Activated T-helper 2 cell treated with anti-CD3 and anti-CD28 coated beads, Interferon-gamma antibody, Interleukin-2, Interleukin-4, amounts not matched to agents 10 μg/mL and 5 μg/mL and 100 μg/mL, durations not matched to agents 14 hours and 24 hours and 36 hours (primary cell): ENCODE measurements around the gene PEX10. TPM values are rescaled to one million over a fixed set of nuclear protein-coding genes. Genes with fewer than 3 reads are reported as not detected.
"Not testable (repeated sequence)": the region's sequence is repeated elsewhere in the genome, so short reads cannot be mapped to it uniquely, and the experiment has no call there.

Source experiments
- DNase-seq: peaks from one replicate; pipeline ENCODE4 v3.0.0; 2021; ENCODE audit warnings: low spot score
- H3K27ac Mint-ChIP-seq: one replicate; pipeline ENCODE4 v1.8.0; 2021; ENCODE audit warnings: mixed read lengths
- H3K27me3 Mint-ChIP-seq: one replicate; pipeline ENCODE4 v1.8.0; 2021; ENCODE audit warnings: low read depth, mixed read lengths
- H3K36me3 Mint-ChIP-seq: one replicate; pipeline ENCODE4 v1.8.0; 2021; ENCODE audit warnings: low read depth, mixed read lengths
- H3K4me1 Mint-ChIP-seq: one replicate; pipeline ENCODE4 v1.8.0; 2021; ENCODE audit warnings: low read depth, mixed read lengths
- H3K4me3 Mint-ChIP-seq: one replicate; pipeline ENCODE4 v1.8.0; 2021; ENCODE audit warnings: low read depth, mild to moderate bottlenecking, moderate library complexity, mixed read lengths
- H3K9me3 Mint-ChIP-seq: one replicate; pipeline ENCODE4 v1.8.0; 2021; ENCODE audit warnings: mixed read lengths
- intact Hi-C: fragments of 100-400 bp; cut with micrococcal nuclease; formaldehyde crosslinking; loops from one replicate; pipeline ENCODE4 v1.15.1; 2023
- total RNA-seq: library from RNA; stranded (reverse); gene quantifications from 2 replicates; pipeline ENCODE4 v1.2.3, GENCODE V29; 2022

The PEX10 gene
- 17.6 and 18.2 TPM in 2 replicates for total RNA-seq

DNA sequence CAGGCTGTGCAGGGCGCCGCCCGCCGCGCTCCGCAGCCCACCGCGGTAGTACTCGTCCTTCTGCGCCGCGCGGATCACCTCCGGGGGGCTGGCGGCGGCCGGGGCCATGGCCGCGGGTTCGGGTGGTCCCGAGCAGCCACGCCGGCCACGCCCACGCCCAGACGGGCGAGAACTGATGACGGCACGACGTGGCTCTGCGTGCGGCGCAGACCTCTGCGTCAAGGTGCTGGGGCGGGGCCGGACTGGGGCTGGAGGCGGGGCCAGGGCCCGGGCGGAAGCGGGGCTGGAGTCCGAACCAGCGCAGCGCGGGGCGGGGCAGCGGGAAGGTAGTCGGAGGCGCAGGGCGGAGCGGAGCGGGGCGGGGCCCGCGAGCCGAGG is at the start of gene PEX10:
PEX10 (minus strand) TSS at position 170 of the 378 bp plus-strand sequence; CDS start at position 108, 62 bp downstream.
- DNase-seq = peak; percentile 99
- H3K4me3 Mint-ChIP-seq = peak within 1 kb of the TSS; percentile 90
- H3K4me1 Mint-ChIP-seq = peaks cover 27% of the 10 kb centered on the region
- H3K36me3 Mint-ChIP-seq = peaks cover 13% of the 10 kb centered on the region
- intact Hi-C loops = loop anchor here (1.0 to 10.0 kb wide), 5 partner anchors 21 to 232 kb away; partner anchors contain the start of genes MORN1, PANK4, PRXL2B and RER1
- H3K27me3 Mint-ChIP-seq = no peaks in the 10 kb centered on the region
- H3K27ac Mint-ChIP-seq = peak within 1 kb of the TSS; percentile 88
- no peaks in the 10 kb centered on the region for H3K9me3 Mint-ChIP-seq

GRCh38 chr1:2460996-2461751 is 48.8 kb upstream of the PEX10 start:
- Mint-ChIP-seq H3K4me1 (no peaks in the 10 kb centered on the region), H3K27ac (no peak overlapping the region), H3K4me3 (no peak overlapping the region), H3K27me3 (no peaks in the 10 kb centered on the region), H3K36me3 (no peaks in the 10 kb centered on the region), H3K9me3 (no peaks in the 10 kb centered on the region)
- DNase-seq = no peak
- intact Hi-C loops = no loop called here

DNA sequence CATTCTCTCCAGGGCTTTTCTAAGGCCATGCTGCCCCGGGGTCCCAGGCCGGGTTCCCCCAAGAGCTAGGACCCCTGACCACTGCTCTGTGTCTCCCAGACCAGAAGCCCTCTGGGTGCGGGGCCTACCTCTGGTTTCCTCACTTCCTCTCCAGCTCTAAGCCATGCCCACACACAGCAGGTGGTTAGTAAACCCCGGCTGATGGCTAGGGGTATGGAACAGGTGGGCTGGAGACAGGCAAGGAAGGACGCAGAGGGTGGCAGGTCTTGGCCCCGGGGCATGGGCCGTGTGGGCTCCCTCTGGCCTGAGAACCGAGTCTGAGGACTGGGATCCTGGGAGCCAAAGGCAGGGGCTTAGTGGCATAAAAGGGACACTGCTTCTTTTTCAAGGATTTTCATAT is 47.8 kb upstream of the PEX10 start:
- Mint-ChIP-seq H3K4me3 (no peak overlapping the region), H3K36me3 (no peaks in the 10 kb centered on the region), H3K27me3 (no peaks in the 10 kb centered on the region), H3K4me1 (no peaks in the 10 kb centered on the region), H3K27ac (no peak overlapping the region), H3K9me3 (no peaks in the 10 kb centered on the region)
- DNase-seq = no peak
- intact Hi-C loops = no loop called here

GRCh38 chr1:2459757-2460156 is 47.4 kb upstream of the PEX10 start:
- Mint-ChIP-seq H3K27ac (no peak overlapping the region), H3K4me1 (no peaks in the 10 kb centered on the region), H3K36me3 (no peaks in the 10 kb centered on the region), H3K4me3 (no peak overlapping the region), H3K27me3 (no peaks in the 10 kb centered on the region), H3K9me3 (no peaks in the 10 kb centered on the region)
- no peak for DNase-seq
- intact Hi-C loops = no loop called here

- DNase-seq, H3K36me3 Mint-ChIP-seq, H3K27ac Mint-ChIP-seq, H3K9me3 Mint-ChIP-seq, intact Hi-C loops, H3K4me3 Mint-ChIP-seq, H3K27me3 Mint-ChIP-seq, H3K4me1 Mint-ChIP-seq: not testable (repeated sequence)
Measured at GRCh38 chr1:2459102-2459753, 46.9 kb upstream of the PEX10 start.

DNA sequence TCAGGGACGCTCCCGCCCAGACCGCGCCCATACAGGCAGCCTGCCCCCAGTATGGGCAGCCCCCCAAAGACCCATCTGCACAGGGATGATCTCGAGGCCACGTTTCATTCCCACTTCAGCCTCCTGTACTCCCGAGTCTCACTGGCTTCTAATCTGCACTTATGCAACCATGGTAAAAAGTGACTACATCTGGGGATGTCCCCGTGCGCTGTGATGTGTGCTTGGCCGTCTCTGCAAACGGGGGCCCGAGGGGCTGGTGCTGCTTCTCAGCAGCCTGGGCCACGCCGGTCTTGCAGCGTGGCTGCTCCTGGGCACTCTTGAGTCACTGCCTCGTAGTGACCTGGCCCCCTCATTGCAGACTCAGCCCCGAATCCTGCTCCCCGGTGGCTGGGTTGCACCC is 46.3 kb upstream of the PEX10 start:
- no peak for DNase-seq
- no peak overlapping the region for H3K27ac Mint-ChIP-seq
- no peaks in the 10 kb centered on the region for H3K9me3 Mint-ChIP-seq
- no peak overlapping the region for H3K4me3 Mint-ChIP-seq
- H3K27me3 Mint-ChIP-seq = no peaks in the 10 kb centered on the region
- no peaks in the 10 kb centered on the region for H3K4me1 Mint-ChIP-seq
- intact Hi-C loops = no loop called here
- H3K36me3 Mint-ChIP-seq = no peaks in the 10 kb centered on the region

- H3K4me3 Mint-ChIP-seq = no peak overlapping the region
- no peak for DNase-seq
- H3K27ac Mint-ChIP-seq = no peak overlapping the region
Measured at GRCh38 chr1:2457444-2457843, 45.1 kb upstream of the PEX10 start.

DNA sequence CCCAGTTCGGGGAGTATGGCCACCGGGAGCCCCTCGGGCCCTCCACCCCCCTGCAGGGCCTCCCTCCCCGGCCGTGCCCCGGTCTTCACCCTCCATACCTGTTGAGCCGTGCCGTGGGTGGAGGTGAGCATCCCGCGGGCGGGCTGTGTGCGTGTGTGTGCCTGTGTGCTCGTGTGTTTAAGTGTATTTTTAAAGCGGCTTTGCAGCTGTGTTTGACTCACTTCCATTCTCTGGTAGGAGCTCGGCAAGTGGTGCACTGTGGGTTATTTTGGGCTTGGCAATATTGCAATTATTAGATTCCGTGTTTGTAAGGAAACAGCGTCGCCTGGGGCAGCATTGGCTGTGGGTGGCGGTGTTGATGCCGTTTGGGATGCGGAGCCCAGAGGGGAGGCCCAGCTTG is 43.4 kb upstream of the PEX10 start:
- intact Hi-C loops = no loop called here
- H3K27ac Mint-ChIP-seq = no peak overlapping the region
- no peaks in the 10 kb centered on the region for H3K4me1 Mint-ChIP-seq
- no peaks in the 10 kb centered on the region for H3K36me3 Mint-ChIP-seq
- no peaks in the 10 kb centered on the region for H3K27me3 Mint-ChIP-seq
- no peak for DNase-seq
- no peak overlapping the region for H3K4me3 Mint-ChIP-seq
- no peaks in the 10 kb centered on the region for H3K9me3 Mint-ChIP-seq

More at GRCh38 chr1:2457444-2457843, 45.1 kb upstream of the PEX10 start:
- no peaks in the 10 kb centered on the region for H3K4me1 Mint-ChIP-seq
- no peaks in the 10 kb centered on the region for H3K36me3 Mint-ChIP-seq
- no peaks in the 10 kb centered on the region for H3K9me3 Mint-ChIP-seq
- intact Hi-C loops = no loop called here
- H3K27me3 Mint-ChIP-seq = no peaks in the 10 kb centered on the region

DNA sequence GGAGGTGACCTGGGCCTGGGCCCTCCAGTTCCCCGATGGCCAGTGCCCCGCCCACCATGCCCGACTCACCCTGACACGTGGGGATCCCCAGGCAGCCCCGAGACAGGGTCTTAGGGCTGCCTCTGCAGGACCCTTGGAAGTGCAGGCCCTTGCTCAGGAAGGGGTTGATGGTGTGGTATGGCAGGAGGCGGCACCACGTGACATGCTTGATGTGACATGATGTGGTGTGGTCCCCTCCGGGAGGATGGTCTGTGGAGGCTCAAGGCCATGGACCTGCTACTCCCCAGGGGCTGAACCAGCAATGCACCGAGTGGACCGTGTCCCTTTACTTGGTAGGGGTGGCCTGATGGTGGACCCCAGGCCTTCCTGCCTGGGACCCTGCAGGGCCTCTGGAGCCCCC is 41.9 kb upstream of the PEX10 start:
- no peaks in the 10 kb centered on the region for H3K9me3 Mint-ChIP-seq
- no peak for DNase-seq
- H3K36me3 Mint-ChIP-seq = no peaks in the 10 kb centered on the region
- H3K27me3 Mint-ChIP-seq = no peaks in the 10 kb centered on the region
- no peak overlapping the region for H3K4me3 Mint-ChIP-seq
- no peak overlapping the region for H3K27ac Mint-ChIP-seq
- H3K4me1 Mint-ChIP-seq = no peaks in the 10 kb centered on the region
- intact Hi-C loops = no loop called here

- H3K27me3 Mint-ChIP-seq = no peaks in the 10 kb centered on the region
- H3K4me1 Mint-ChIP-seq = no peaks in the 10 kb centered on the region
- DNase-seq = no peak
- H3K36me3 Mint-ChIP-seq = no peaks in the 10 kb centered on the region
- intact Hi-C loops = no loop called here
- no peaks in the 10 kb centered on the region for H3K9me3 Mint-ChIP-seq
- H3K27ac Mint-ChIP-seq = no peak overlapping the region
- H3K4me3 Mint-ChIP-seq = no peak overlapping the region
Measured at GRCh38 chr1:2452932-2453315, 40.6 kb upstream of the PEX10 start.

- Mint-ChIP-seq H3K4me1 (no peaks in the 10 kb centered on the region), H3K36me3 (no peaks in the 10 kb centered on the region), H3K27me3 (no peaks in the 10 kb centered on the region), H3K4me3 (no peak overlapping the region), H3K27ac (no peak overlapping the region), H3K9me3 (no peaks in the 10 kb centered on the region)
- intact Hi-C loops = no loop called here
- no peak for DNase-seq
Measured at GRCh38 chr1:2452201-2452931, 40.0 kb upstream of the PEX10 start.

DNA sequence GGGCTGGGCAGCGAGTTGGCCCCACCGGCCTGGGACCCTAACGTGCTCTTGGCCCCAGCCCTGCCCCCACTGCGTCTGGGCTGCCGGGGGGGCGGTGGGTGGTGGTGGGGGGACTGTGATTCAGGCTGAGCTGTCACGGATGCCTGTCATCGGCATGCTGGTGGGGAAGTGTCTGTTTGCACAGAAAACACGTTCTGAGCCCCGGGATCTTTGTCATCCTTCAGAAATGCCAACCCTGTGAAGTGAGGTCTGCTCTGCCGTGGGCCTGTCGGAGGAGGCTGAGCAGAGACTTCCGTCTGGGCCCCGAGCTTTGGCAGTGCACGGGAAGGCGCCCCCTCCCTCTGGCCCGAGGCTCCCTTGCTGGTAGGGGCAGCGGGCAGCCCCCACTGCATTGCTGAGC is 39.4 kb upstream of the PEX10 start:
- Mint-ChIP-seq H3K9me3 (no peaks in the 10 kb centered on the region), H3K27me3 (no peaks in the 10 kb centered on the region), H3K36me3 (no peaks in the 10 kb centered on the region), H3K27ac (no peak overlapping the region), H3K4me3 (no peak overlapping the region), H3K4me1 (no peaks in the 10 kb centered on the region)
- no peak for DNase-seq
- intact Hi-C loops = no loop called here
